NCI-H1417 treated with DMSO at 0.1 percent for 48 hours (cell line): ENCODE results near the gene EXD3.
"Not testable (repeated sequence)": the region's sequence is repeated elsewhere in the genome, so short reads cannot be mapped to it uniquely, and the experiment has no call there.

Experiments
- DNase-seq: peaks from one replicate; lab custom pipeline; 2025; lab: John Stamatoyannopoulos, UW

Gene EXD3

GRCh38 chr9:137459152-137459600 lies 36.2 kb upstream of the EXD3 start, which contains the start of gene NSMF:
Gene NSMF (minus strand): TSS chr9:137459334. CDS start chr9:137459102, 232 bp downstream.
- DNase-seq, result no peak

GRCh38 chr9:137458194-137459151 lies 35.5 kb upstream of the EXD3 start:
- no peak for DNase-seq

GRCh38 chr9:137457406-137458193 lies 34.6 kb upstream of the EXD3 start:
- DNase-seq, result no peak

- DNase-seq, result no peak
Measured at GRCh38 chr9:137456864-137457405, 34.0 kb upstream of the EXD3 start.

- no peak for DNase-seq
Measured at GRCh38 chr9:137456061-137456863, 33.3 kb upstream of the EXD3 start.

- no peak for DNase-seq
Measured at GRCh38 chr9:137455359-137455991, 32.5 kb upstream of the EXD3 start.

GRCh38 chr9:137454597-137455358 lies 31.8 kb upstream of the EXD3 start:
- no peak for DNase-seq

- no peak for DNase-seq
Measured at GRCh38 chr9:137454145-137454596, 31.2 kb upstream of the EXD3 start.

- no peak for DNase-seq
Measured at GRCh38 chr9:137453643-137454081, 30.7 kb upstream of the EXD3 start.

- no peak for DNase-seq
Measured at GRCh38 chr9:137452761-137453642, 30.0 kb upstream of the EXD3 start.

- no peak for DNase-seq
Measured at GRCh38 chr9:137452006-137452760, 29.2 kb upstream of the EXD3 start.

GRCh38 chr9:137451264-137452005 lies 28.5 kb upstream of the EXD3 start:
- not testable (repeated sequence) for DNase-seq

- not testable (repeated sequence) for DNase-seq
Measured at GRCh38 chr9:137450539-137451222, 27.7 kb upstream of the EXD3 start.

GRCh38 chr9:137449931-137450538 lies 27.1 kb upstream of the EXD3 start:
- DNase-seq, result no peak

- no peak for DNase-seq
Measured at GRCh38 chr9:137449081-137449844, 26.3 kb upstream of the EXD3 start.

GRCh38 chr9:137448602-137448962 lies 25.6 kb upstream of the EXD3 start:
- no peak for DNase-seq
